Stimulated activated CD4-positive, alpha-beta T cell treated with anti-CD3 and anti-CD28 coated beads, Interleukin-15, amount 100 ng/mL, for 24 hours (primary cell): ENCODE measurements around the gene LZTS3.
"Not testable (repeated sequence)": the region's sequence is repeated elsewhere in the genome, so short reads cannot be mapped to it uniquely, and the experiment has no call there.

Experiments used
- DNase-seq: peaks from one replicate; pipeline ENCODE4 v3.0.0-alpha.2; 2020

Gene LZTS3

GRCh38 chr20:3192226-3193015, 19.1 kb upstream of the LZTS3 start:
- no peak for DNase-seq

GRCh38 chr20:3190681-3191111, 17.3 kb upstream of the LZTS3 start:
- no peak for DNase-seq

- no peak for DNase-seq
Measured at GRCh38 chr20:3189561-3190131, 16.3 kb upstream of the LZTS3 start.

GRCh38 chr20:3188823-3189413, 15.6 kb upstream of the LZTS3 start:
- no peak for DNase-seq

GRCh38 chr20:3187861-3188260, 14.5 kb upstream of the LZTS3 start:
- not testable (repeated sequence) for DNase-seq

GRCh38 chr20:3183896-3184612, 10.7 kb upstream of the LZTS3 start:
- DNase-seq, result no peak

GRCh38 chr20:3182429-3182828, 9.1 kb upstream of the LZTS3 start:
- not testable (repeated sequence) for DNase-seq

GRCh38 chr20:3181270-3181669, 7.9 kb upstream of the LZTS3 start:
- no peak for DNase-seq

GRCh38 chr20:3180319-3180718, 7.0 kb upstream of the LZTS3 start:
- no peak for DNase-seq

GRCh38 chr20:3177746-3178485, 4.6 kb upstream of the LZTS3 start:
- DNase-seq, result no peak

- no peak for DNase-seq
Measured at GRCh38 chr20:3175270-3175669, 1.9 kb upstream of the LZTS3 start.

GRCh38 chr20:3174442-3175261, 1.3 kb upstream of the LZTS3 start:
- DNase-seq, result no peak

GRCh38 chr20:3173610-3174441, 477 bp upstream of the LZTS3 start:
- peak; percentile 95 for DNase-seq

GRCh38 chr20:3172126-3172932, 1.0 kb downstream of the LZTS3 start:
- DNase-seq, result no peak

GRCh38 chr20:3171391-3172125, 1.8 kb downstream of the LZTS3 start:
- no peak for DNase-seq

GRCh38 chr20:3168829-3169590, 4.3 kb downstream of the LZTS3 start:
- DNase-seq, result no peak

- no peak for DNase-seq
Measured at GRCh38 chr20:3168079-3168828, 5.1 kb downstream of the LZTS3 start.

- no peak for DNase-seq
Measured at GRCh38 chr20:3167738-3168078, 5.6 kb downstream of the LZTS3 start.
